B cell (primary cell): Measurements from ENCODE around the gene WASF3.

Experiments used
- CTCF ChIP-seq: fragments of 200-600 bp; IDR thresholded peaks from one replicate; pipeline ENCODE4 v1.8.0; 2022; ENCODE audit warnings: antibody characterized with exemption, mild to moderate bottlenecking
- EZH2 ChIP-seq: IDR thresholded peaks from 2 replicates; pipeline ENCODE4 v1.6.1; 2012; ENCODE audit warnings: borderline replicate concordance, low read depth, mild to moderate bottlenecking, moderate library complexity, low read length; ENCODE audit not compliant: insufficient read depth, poor library complexity, severe bottlenecking

- TF ChIP-seq CTCF, result no peak
- no peak for TF ChIP-seq EZH2
Measured at GRCh38 chr13:26540334-26540733, 17.1 kb upstream of the WASF3 start.
